SH-SY5Y (cell line): ENCODE measurements around the gene SOWAHC.

Source experiments
- GATA2 ChIP-seq: IDR thresholded peaks from 2 replicates; pipeline ENCODE4 v1.6.1; 2011; ENCODE audit warnings: mild to moderate bottlenecking, low read depth, low read length
- GATA3 ChIP-seq: IDR thresholded peaks from 2 replicates; pipeline ENCODE4 v1.6.1; 2011; ENCODE audit warnings: low read depth, mild to moderate bottlenecking, low read length, moderate library complexity

GRCh38 chr2:109644571-109645275, 30.6 kb downstream of the SOWAHC start:
- TF ChIP-seq GATA3 (no peak), GATA2 (no peak)
